Left ventricle myocardium inferior (tissue), 1 donor: ENCODE measurements around the gene NHP2. TPM values are rescaled to one million over a fixed set of nuclear protein-coding genes. Genes with fewer than 3 reads are reported as not detected.

Experiments
- DNase-seq: peaks from one replicate; pipeline ENCODE4 v3.0.0-alpha.2; 2020
- H3K27ac ChIP-seq: fragments of 200-600 bp; replicated peaks from 2 replicates; pipeline ENCODE4 v1.8.0; 2021
- H3K27me3 ChIP-seq: fragments of 200-600 bp; 2 replicates; pipeline ENCODE4 v1.8.0; 2021; ENCODE audit warnings: low read depth
- H3K36me3 ChIP-seq: fragments of 200-600 bp; 2 replicates; pipeline ENCODE4 v1.8.0; 2021
- H3K4me1 ChIP-seq: fragments of 200-600 bp; 2 replicates; pipeline ENCODE4 v1.8.0; 2021
- H3K4me3 ChIP-seq: fragments of 200-600 bp; 2 replicates; pipeline ENCODE4 v1.8.0; 2021; ENCODE audit warnings: mild to moderate bottlenecking, moderate library complexity
- H3K9me3 ChIP-seq: fragments of 200-600 bp; replicated peaks from 2 replicates; pipeline ENCODE4 v1.8.0; 2021
- intact Hi-C: fragments of 100-400 bp; cut with micrococcal nuclease; formaldehyde crosslinking; loops from one replicate; pipeline ENCODE4 v1.11.0; 2022
- total RNA-seq: library from RNA; stranded (reverse); fragmentation: NEBNext Ultra II Directional; extraction: Animal tissue kit (Norgen Biotek cat#: 25700); gene quantifications from one replicate; pipeline ENCODE4 v1.2.1, GENCODE V29; 2021
- TF ChIP-seq, protein P1 (sequence below): fragments of 200-600 bp; IDR thresholded peaks from 2 replicates; pipeline ENCODE4 v1.8.0; 2021; ENCODE audit warnings: antibody characterized with exemption, mild to moderate bottlenecking, borderline replicate concordance
- donor health status: DM: no; HTN: yes; CAD: no; lungs with severe emphysema.

NHP2 gene
- total RNA-seq, 1 donor from 2014 or later, result 78.1 TPM

DNA sequence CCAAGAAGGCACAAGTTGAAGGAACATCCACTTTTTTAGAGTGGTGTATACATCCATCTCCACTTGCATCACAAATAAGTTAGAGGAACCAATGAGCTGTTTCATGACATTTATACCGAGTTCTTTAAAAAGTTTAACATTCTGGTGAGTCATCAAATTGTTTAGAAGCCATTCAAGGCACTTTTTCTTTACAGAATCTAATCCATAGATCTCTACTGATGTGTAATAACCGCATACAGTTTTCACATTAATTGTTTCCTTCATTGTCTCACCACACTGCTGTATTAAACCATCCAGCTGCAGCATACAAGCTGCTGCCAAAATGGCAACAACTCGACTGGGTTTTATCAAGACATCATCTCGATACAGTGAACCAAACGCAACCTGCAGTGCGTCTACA, 32.7 kb upstream of the NHP2 start:
- TF ChIP-seq, protein P1, sequence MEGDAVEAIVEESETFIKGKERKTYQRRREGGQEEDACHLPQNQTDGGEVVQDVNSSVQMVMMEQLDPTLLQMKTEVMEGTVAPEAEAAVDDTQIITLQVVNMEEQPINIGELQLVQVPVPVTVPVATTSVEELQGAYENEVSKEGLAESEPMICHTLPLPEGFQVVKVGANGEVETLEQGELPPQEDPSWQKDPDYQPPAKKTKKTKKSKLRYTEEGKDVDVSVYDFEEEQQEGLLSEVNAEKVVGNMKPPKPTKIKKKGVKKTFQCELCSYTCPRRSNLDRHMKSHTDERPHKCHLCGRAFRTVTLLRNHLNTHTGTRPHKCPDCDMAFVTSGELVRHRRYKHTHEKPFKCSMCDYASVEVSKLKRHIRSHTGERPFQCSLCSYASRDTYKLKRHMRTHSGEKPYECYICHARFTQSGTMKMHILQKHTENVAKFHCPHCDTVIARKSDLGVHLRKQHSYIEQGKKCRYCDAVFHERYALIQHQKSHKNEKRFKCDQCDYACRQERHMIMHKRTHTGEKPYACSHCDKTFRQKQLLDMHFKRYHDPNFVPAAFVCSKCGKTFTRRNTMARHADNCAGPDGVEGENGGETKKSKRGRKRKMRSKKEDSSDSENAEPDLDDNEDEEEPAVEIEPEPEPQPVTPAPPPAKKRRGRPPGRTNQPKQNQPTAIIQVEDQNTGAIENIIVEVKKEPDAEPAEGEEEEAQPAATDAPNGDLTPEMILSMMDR, result no peak
- intact Hi-C loops, result no loop called here

DNA sequence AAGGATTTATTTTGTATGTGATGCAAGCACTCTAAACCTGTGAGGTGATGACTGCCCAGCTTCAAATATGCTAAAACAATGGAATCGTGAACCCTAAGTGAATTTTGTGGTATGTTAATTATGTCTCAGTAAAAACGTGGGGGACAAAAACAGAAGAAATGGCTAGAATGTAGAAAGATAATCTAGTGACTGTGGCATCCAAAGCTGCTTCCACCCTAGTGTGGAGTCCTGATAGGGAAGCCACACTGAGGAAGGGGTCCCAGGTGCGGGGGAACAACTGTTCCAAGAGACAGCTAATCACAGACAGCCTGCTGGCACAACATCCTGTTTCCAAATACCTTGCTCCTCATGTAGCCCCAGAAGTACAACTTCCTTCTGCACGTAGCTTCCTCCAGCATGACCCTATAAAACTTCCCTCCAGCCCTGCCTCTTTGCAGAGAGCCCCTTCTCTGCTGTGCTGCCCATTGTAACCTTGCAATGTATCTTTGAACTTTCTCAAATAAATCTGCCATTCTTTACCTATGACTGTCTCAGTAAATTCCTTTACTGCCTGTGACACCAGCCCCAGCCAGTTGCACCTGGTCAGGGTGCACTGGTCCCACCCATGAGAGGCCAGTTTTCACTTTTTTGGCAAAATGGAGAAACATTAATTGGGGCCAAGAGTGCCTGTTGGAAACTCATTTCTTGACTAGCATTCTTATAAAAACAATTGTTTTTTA, 28.6 kb upstream of the NHP2 start:
- TF ChIP-seq, protein P1, result no peak
- Histone ChIP-seq H3K4me3 (no peak overlapping the region), H3K9me3 (no peaks in the 10 kb centered on the region), H3K4me1 (no peaks in the 10 kb centered on the region), H3K27me3 (peaks cover 33% of the 10 kb centered on the region), H3K36me3 (no peaks in the 10 kb centered on the region), H3K27ac (no peak overlapping the region)
- intact Hi-C loops, result no loop called here
- no peak for DNase-seq

More for the DNA sequence above, 32.7 kb upstream of the NHP2 start:
- Histone ChIP-seq H3K27ac (no peak overlapping the region), H3K27me3 (peaks cover 41% of the 10 kb centered on the region), H3K4me3 (no peak overlapping the region), H3K36me3 (no peaks in the 10 kb centered on the region), H3K9me3 (no peaks in the 10 kb centered on the region), H3K4me1 (no peaks in the 10 kb centered on the region)
- no peak for DNase-seq

DNA sequence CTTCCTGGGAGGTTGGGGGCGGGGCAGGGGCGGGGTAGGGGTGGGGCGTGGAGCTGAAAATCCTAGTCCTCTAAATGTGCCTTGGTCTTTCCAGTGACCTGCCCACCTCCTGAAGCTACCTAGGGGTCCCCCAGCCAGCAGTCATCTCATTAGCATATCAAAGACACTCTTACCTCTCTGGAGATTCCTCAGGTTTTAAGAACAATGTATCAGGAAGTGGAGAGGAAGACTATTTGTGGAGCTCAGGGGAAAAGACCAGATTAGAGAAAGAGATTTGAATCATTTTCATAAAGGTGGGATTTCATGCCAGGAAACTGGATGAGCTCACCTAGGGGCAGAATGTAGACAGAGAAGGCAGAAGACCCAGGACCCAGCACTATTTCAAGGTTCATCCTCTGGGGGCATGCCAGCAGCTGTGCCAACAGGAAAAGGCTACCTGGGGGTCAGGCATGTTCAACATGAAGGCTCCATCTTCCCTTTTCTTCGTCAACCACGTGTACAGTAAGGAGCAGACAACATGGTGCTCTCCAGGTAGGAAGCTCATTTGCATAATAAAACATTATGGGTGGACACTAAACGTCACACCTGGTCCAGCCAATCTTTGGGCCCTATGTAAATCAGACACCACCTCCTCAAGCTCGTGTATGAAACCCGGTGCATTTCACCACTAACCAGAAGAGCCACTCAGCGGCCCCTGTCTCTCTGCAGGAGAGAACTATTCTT, 26.6 kb upstream of the NHP2 start:
- no peak for DNase-seq
- intact Hi-C loops, result no loop called here

DNA sequence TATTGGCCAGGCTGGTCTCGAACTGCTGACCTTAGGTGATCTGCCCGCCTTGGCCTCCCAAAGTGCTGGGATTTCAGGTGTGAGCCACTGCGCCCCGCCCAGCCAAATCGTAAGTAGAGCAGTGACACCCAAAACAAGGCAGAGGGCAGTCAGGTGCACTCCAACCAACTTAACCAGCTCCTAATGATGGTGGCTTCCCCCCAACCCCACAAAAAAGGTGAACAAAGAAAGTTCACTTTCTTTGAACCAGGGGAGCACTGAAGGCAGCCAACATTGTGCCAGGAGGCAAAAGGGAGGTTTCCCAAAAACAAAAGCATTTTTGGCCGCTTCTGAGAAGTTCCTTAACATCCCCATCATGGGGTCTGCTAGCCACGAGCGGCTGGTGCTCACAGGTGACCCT, 23.9 kb upstream of the NHP2 start:
- TF ChIP-seq, protein P1, result no peak
- no peak for DNase-seq
- no peaks in the 10 kb centered on the region for H3K9me3 ChIP-seq
- intact Hi-C loops, result no loop called here
- no peak overlapping the region for H3K27ac ChIP-seq
- no peak overlapping the region for H3K4me3 ChIP-seq
- H3K27me3 ChIP-seq, result peaks cover 31% of the 10 kb centered on the region
- H3K36me3 ChIP-seq, result no peaks in the 10 kb centered on the region
- no peaks in the 10 kb centered on the region for H3K4me1 ChIP-seq

More for the DNA sequence above, 26.6 kb upstream of the NHP2 start:
- peaks cover 33% of the 10 kb centered on the region for H3K27me3 ChIP-seq
- no peaks in the 10 kb centered on the region for H3K9me3 ChIP-seq
- no peak overlapping the region for H3K27ac ChIP-seq
- TF ChIP-seq, protein P1, result no peak
- H3K36me3 ChIP-seq, result no peaks in the 10 kb centered on the region
- no peak overlapping the region for H3K4me3 ChIP-seq
- H3K4me1 ChIP-seq, result no peaks in the 10 kb centered on the region

DNA sequence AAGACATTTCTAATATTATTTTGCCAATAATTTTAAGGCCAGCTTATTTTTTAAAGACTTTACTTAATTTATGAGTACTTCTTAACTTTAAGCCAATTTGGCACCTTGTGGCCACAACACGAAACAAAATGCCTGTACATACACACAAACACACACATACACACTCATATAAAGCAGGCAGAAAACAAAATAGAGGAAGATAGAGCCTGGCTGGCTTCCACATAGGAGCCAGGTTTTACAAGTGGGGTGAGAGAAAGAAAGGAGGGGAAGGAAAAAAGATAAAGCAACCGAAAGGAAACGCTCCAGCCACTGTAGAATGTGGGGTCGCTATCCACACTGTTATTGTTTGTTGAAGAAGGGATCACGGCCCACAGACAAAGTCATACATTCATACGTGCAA, 23.1 kb upstream of the NHP2 start:
- no peaks in the 10 kb centered on the region for H3K4me1 ChIP-seq
- intact Hi-C loops, result no loop called here
- H3K27me3 ChIP-seq, result peaks cover 23% of the 10 kb centered on the region
- no peaks in the 10 kb centered on the region for H3K36me3 ChIP-seq
- TF ChIP-seq, protein P1, result no peak
- no peak for DNase-seq
- no peak overlapping the region for H3K4me3 ChIP-seq
- H3K27ac ChIP-seq, result no peak overlapping the region
- H3K9me3 ChIP-seq, result no peaks in the 10 kb centered on the region
